HG03066 (cell line): ENCODE measurements around the gene HCN2.
A peak's percentile ranks its signal among the peaks of the same experiment; 100 is the strongest.

Experiments
- ATAC-seq: cut with Tn5 transposase; IDR thresholded peaks from one replicate; pipeline ENCODE4 v1.9.1; 2021; ENCODE audit warnings: low read depth; ENCODE audit not compliant: unreplicated experiment

The HCN2 gene

GRCh38 chr19:650121-650520 lies 60.4 kb downstream of the HCN2 start:
- no peak for ATAC-seq

GRCh38 chr19:651114-651818 lies 61.6 kb downstream of the HCN2 start:
- no peak for ATAC-seq

- ATAC-seq: no peak
Observed at GRCh38 chr19:651991-652390, 62.3 kb downstream of the HCN2 start.

GRCh38 chr19:652467-653389 lies 63.0 kb downstream of the HCN2 start:
- ATAC-seq: no peak

GRCh38 chr19:653425-653824 lies 63.7 kb downstream of the HCN2 start:
- ATAC-seq: no peak

- no peak for ATAC-seq
Observed at GRCh38 chr19:655691-656090, 66.0 kb downstream of the HCN2 start.

GRCh38 chr19:656751-657559 lies 67.3 kb downstream of the HCN2 start:
- no peak for ATAC-seq

GRCh38 chr19:657611-658010 lies 67.9 kb downstream of the HCN2 start:
- no peak for ATAC-seq

GRCh38 chr19:658059-658839 lies 68.6 kb downstream of the HCN2 start:
- ATAC-seq: no peak

- no peak for ATAC-seq
Observed at GRCh38 chr19:658916-659839, 69.5 kb downstream of the HCN2 start.

- no peak for ATAC-seq
Observed at GRCh38 chr19:660793-661426, 71.2 kb downstream of the HCN2 start.

GRCh38 chr19:661427-662196 lies 71.9 kb downstream of the HCN2 start:
- ATAC-seq: no peak

- no peak for ATAC-seq
Observed at GRCh38 chr19:662207-662961, 72.7 kb downstream of the HCN2 start.

GRCh38 chr19:662962-663681 lies 73.4 kb downstream of the HCN2 start, which contains the start of gene RNF126:
RNF126 (minus strand) TSS chr19:663214; CDS start chr19:663121, 93 bp downstream.
- peak; percentile 56 for ATAC-seq

GRCh38 chr19:663682-664117 lies 74.0 kb downstream of the HCN2 start:
- no peak for ATAC-seq

GRCh38 chr19:664913-665443 lies 75.3 kb downstream of the HCN2 start:
- ATAC-seq: no peak
